HG03354 (cell line): ENCODE measurements around the gene OPRL1.

ENCODE experiments used
- ATAC-seq: cut with Tn5 transposase; IDR thresholded peaks from one replicate; pipeline ENCODE4 v1.9.1; 2021; ENCODE audit warnings: mild to moderate bottlenecking; ENCODE audit not compliant: unreplicated experiment, poor library complexity, severe bottlenecking

OPRL1 gene

DNA sequence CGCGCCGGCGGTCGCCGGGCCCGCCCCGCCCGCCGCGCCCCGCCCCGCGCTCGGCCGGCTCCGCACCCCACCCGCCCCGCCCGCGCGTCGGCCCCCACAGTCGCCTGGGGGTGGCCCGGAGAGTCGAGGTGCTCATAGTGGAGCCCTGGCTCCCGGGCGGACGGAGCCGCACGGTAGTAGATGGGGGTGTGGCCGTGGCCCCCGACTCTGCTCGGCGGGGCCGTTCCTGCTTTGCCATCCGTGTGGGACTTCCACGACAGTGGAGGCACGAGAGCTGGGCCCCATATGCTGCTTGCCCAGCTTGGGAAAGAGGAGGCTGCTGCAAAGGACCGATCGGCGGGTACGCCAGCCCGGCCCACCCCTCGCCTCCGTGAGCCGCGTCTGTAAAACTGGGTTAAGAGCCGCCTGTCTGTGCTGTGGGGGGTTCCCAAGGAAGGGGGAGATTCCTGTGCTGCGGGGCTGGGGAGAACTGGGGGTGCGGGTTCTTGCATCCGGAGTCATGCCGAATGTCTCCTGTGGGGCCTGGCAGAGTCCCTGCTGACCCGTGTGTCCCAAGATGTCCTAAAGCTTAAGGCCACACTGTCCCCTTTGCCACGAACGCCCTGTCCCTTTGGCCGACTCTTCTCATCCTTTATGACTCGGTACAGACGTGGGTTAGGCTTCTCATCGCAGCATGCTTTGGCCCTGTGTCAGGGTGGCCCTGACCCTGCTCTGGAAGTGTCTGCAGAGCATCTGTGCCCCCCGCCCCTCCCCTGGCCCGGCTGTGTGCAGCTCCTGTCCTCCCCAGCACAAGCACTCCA lies at the start of gene OPRL1:
TSS of gene OPRL1 (plus strand) at position 70 of the 800 bp plus-strand sequence. CDS start 12,639 bp downstream, outside the sequence.
- ATAC-seq, result no peak

DNA sequence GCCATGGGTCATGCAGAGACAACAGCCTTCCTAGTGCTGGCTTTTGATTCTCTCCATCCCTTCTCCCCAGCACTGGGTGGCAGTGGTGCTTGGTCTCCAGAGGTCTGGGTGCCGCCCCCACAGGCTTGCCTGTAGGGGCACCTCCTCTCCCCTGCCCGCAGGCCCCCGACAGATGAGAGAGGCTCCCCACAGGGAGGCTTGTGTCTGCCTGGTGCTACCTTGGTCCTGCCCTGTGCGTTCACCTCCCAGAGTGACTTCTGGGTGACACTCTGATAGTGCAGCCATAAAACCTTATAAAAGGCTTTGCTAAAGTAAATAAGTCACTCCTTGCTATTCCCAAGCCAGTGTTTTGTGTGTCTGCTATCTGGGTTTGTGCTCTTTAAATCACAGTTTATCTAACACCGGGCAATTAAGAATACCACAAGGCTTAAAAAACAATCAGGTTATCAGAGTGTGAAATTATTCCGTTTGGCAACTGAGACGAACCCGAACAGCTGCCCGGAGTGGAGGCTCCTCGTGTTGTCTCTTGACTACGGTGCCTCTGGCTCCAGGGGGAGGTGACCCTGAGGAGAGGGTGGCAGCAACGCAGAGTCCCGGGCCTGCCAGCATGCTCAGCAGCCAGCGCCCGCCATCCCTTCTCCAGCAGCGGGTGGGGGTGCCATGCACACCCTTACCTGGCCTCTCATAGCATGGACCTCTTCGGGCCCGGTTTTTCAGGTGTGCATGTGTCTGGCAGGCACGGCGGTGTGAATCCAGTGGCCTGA lies 49.3 kb upstream of the OPRL1 start:
- ATAC-seq, result no peak

DNA sequence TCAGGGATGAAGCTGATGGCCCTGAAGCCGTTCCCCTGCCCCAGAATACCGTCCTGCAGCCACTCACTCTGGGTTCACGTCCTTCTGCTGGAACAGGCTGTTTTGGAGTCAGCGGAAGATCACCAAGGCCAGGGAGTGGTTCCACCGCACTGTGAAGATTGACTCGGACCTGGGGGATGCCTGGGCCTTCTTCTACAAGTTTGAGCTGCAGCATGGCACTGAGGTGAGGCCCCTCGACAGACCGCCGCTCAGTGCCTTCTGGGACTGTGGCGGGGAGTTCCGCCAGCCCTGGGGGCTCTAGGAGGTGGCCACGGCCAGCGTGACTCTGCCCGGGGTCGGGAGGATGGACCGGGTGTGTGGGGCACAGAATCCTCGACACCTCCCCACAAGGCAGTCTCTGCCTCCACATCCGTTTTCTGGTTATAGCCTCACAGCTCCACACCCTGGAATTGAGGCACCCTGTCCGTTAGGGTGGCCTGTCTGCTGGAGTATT lies 48.0 kb upstream of the OPRL1 start:
- no peak for ATAC-seq

DNA sequence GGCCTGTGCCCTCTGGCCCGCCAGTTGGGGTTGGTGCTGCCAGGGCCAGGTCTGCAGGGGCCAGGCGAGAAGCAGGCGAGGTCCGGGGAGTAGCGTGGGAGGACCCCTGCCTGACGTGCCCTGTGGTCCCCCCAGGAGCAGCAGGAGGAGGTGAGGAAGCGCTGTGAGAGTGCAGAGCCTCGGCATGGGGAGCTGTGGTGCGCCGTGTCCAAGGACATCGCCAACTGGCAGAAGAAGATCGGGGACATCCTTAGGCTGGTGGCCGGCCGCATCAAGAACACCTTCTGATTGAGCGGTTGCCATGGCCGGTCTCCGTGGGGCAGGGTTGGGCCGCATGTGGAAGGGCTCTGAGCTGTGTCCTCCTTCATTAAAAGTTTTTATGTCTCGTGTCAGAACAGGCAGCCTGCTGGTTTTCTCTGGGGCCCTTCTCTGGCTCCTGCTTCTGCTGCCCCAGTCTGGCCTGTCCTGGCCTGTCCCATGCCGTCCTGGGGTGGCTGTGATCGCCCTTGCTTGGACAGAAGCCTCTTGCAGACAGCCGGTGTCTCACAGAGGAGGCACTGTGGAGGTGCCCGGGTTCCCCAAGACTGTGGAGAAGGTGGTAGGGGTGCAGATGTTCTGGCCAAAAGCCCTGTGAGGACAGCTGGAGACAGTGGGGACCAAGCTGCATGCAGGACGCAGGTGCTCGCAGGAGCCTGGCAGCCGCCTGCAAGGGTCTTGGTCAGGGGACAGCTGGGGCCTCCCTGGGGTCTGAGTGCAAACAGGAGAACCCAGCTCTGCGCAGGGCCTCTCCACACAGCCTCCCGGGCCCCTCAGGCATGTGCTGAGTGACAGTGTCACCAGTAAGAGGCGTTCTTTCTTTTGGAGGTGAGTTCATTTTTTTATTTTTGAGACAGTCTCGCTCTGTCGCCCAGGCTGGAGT lies 46.9 kb upstream of the OPRL1 start:
- ATAC-seq, result no peak

DNA sequence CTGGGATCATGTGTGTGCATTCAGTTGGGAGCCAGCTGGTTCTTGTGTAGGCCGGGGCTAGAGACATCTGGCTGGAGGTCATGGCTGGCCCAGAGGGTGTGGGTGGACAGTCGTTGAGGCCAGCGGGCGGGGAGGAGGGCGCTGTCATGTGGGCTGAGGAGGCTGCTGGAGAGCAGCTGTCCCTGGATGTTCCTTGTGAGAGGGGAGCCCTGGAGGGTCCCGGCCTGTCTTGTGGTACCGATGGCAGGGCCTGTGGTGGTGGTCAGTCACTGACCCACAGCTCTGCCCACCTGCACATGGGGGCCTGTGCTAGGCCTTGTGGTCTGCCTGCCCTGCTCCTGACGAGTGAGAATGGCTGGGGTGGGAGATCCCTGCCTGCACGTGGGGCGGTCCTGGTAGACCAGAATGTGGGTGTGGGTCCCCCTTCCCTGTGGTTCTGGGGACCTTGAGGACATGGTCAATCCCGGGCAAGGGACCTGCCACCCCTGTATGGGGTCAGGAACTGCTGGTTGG lies 45.8 kb upstream of the OPRL1 start:
- ATAC-seq, result no peak

DNA sequence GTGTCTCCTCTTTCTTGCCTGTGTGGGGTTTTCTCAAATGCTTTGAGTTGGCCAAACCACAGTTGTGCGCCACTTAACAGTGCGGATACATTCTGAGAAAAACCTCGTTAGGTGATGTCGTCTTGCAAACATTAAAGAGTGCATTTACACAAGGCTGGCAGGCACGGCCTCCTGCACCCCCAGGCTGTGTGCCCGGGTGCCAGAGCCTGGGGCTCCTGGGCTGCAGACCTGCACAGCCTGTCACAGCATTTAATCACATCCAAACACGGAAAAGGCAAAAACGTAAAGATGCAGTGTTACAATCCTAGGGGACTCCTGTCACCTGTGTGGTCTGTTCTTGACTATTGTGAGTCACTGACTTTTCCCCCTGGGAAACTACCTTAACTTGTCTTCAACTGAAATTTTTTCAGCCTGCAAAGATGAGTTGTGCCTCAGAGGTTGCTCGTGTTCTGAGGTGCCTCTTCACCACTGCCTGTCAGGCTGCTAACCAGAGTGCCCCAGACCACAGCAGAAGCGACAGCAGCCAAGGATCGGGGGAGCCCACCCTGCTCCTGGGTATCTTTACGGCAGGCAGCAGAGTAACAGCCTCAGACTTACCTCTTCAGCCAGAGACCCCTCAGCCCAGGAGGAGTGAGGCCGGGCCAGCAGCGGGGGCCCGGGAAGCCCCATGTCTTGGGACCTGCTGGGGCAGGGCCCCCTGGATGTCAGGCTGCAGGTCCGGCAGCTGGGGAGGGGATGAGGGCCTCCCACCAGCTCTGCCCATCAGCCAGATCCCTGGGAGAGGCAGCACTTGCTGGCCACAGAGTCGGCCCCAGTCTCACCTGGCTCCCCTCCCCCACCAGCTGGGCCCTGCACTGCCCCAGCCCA lies 44.6 kb upstream of the OPRL1 start:
- no peak for ATAC-seq

DNA sequence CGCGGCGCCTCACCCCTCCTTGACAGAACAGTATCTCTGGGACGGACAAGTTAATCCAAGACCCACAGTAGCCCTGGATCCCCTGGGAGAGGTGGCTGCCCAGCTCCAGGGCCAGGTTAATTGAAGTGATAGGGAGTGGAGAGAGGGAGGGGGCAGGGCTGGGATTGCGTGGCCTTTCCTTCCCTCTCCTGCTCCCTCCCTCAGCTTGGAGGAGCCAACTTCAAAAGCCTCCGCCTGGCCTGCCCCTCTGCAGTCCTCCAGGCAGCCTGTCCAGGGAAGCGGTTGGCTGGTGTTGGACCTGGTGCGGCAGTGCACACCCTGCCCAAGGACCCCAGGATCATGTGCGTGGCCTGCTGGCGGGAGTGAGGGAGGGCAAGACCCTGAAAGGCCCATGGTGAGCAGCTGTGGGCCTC lies 43.9 kb upstream of the OPRL1 start, which contains the start of gene C20orf204:
TSS of gene C20orf204 (plus strand) at position 250 of the 413 bp plus-strand sequence. CDS start at position 392, 142 bp downstream.
- ATAC-seq, result no peak

DNA sequence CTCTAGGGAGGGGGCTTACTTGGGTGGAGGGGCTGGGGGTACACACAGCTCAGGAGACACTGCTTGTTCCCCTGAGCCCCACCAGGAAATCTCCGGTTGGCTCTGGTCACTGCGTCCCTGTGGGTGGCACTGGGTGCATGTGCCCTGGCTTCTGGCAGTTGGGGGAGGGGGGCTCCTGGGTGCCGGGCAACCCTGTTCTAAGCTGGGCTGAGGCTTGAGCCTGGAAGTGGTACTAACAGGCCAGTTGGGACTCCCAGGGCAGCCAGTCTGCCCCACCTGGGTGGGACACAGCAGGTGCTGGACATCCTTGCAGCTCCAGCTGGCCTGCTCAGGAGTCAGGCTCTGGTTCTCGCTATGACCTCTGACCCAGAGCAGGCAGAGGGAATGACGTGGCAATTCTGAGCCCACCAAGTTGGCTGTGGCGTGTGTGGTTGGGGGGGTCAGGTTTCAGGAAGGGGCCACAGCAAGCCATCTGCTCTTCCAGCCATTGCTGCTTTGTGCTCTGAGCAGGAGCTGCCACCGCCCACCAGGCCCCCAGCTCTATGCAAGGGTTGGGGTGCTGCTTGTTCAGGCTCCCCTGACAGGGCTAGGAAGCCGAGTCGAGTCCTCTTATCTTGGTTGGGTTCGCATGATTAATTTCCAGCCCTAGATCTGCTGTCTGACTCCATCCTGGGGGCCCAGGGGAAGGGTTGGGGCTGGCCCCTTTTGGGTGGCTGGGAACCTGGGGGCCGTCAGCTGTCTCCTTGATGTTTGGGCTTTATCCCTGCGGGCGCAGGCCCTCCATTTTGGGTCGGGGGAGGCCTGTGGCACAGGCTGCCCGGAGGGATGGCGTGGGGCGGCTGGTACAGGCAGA lies 43.3 kb upstream of the OPRL1 start:
- no peak for ATAC-seq

DNA sequence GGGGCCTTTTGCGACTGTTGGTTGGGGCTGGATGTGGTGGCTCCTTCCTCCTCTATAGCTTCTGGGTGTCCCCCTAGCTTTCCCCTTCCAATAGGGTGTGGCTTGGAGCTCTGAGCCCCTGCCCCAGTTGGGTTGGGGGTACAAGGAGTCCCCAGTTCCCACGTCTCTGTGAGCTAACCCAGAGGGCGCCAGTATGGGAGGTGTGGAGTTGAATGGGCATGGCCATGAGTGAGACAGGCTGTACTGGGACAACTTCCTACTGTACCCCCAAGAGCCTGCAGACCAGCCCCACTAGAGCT lies 42.7 kb upstream of the OPRL1 start:
- no peak for ATAC-seq

DNA sequence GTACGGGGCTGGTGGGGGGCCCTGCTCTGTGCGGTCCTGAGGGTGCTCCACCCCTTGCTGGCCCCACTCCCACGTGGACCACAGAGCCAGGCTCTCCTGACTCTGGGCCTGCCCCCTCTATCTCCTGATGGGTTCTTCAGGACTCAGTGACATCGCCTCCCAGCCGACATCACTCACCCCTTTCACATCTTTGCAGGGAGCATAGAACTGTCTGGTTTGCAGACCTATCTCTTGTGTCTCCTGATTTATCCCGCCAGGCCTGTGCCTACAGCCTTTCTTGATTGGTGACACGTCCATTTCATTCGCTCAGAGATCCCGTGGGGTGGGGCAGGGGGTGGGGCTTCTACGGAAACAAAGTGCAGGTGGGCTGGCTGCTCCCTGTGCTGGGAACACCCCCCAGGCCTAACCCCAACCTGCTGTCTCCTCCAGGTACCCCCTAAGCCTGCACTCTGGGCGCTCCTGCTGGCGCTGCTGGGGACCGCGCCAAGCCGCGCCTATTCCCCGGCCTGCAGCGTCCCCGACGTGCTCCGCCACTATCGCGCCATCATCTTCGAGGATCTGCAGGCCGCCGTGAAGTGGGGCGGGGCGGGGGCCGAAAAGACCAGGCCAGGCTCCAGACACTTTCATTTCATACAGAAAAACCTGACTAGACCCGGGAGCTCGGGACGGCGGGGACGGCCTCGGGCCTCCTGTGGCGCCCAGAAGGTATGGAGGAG lies 42.2 kb upstream of the OPRL1 start:
- ATAC-seq, result no peak

DNA sequence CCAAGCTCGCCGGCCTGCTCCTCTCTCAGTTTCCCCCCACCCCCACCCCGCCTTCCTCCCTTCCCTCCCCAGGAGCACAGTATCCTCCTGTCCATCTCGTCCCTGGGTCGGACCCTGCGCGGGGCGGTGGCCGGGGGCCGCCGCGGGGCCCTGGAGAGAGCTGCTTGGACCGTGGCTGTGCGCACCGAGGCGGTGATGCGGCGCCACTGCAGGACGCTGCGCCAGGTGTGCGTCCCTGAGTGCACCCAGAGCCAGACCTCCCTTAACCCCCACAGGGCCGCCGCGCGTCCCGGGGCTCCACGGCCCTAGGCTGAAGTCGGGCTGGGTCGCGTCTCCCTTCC lies 41.7 kb upstream of the OPRL1 start:
- ATAC-seq, result no peak

DNA sequence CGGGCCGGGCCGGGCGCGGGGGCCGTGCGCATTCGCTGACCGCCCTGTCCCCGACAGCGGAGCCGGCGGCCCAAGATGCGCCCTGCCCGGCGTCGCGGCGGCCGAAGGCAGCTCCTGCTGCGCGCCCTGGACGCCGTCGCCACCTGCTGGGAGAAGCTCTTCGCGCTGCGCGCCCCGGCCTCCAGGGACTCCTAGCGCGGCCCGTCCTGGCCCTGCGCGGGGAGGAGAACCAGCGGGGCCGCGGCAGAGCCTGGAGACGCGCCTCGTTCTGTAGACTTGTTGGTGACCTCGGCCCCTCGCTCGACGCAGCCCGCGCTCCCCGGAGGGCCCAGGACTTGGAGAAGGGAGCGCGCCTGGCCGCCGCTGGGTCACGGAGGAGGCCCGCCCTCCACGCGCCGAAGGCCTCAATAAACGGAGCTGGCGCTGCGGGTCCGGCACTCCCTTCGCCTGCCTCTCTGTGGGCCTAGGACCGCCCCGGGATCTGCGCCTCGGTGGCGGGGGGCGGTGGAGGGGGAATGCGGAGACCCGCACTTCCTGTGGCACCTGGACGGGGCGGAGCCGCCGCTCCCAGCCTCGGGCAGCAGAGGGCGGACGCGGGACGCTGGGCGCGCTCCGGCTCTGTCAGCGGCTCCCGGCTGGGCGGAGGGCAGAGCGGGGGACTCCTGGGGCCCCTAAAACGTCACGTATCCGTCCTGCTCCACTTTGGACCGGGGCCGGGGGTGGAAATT lies 41.2 kb upstream of the OPRL1 start:
- ATAC-seq, result no peak

DNA sequence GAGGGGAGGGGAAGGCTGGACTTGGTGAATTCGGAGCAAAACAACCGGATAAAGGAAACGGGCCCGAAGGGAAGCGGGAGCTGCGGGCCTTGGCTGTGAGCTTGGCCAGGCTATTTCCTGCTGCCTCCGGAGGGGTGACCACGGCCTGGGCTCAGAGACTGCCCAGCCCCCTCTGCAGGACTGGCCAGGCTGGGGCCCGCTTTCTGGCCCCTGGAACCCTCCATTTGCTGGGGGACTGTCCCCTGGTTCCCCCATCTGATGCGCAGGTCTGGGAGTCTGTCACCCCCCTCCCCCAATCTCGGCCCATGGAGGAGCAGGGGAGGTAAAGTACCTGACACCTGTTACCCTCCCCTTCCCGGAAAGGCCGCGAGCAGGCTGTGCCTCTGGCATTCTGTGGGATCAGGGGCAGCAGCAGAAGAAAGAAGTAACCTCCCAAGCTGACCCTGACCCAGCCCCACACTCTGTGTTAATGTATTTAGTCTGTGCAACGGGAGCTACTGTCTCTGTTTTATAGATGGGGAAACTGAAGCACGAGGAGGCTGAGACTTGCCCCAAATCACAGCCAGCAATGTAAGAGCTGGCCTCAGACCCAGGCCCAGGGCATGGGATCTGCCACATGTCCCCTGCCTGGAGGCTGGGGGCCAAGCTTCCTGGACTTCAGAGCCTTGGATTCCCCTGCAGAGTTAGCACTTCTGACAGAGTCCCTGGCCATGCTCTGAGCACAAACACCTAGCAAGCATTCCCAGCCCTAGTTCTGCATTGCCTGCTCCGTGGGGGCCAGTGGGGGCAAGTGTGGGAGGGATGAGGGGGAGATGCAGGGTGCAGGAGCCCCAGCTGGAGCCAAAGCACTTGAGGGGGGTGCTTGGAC lies 40.4 kb upstream of the OPRL1 start:
- ATAC-seq, result no peak

DNA sequence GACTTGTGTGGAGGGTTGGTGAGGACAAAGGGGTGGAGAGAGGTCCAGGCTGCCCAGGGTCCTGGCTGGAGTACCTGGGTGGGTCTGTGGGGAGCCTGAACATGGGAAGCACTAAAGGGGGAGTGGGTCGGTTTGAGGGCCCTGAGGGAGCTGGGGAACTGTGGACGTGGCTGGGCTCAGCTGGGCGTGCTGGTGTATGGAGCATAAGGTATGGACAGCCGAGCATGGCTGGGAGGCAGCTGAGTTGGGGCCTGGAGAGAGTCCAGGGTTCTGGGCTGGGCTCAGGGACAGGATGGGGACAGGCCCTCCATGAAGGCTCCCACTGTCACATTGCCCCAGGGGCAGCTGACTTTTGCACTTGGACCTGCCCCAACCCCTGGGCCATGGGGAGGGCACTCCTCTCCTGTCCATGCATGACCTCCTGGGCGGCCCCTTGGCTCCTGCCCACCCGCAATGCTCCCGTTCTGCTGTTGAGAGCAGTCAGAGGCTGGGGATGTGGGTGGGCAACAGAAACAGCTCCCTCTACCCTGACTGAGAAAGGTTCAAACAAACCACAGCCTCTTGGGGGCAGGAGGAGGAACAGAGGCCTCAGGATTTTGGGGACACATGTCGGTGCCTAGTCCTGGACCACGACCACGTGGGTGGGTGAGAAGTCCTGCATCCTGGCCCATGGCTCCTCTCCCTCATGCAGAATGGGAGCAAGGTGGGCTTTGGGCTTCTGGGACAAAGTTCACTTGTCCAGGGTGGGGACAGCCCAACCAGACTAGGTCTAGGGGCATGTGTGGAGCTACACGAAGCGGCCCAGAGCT lies 39.4 kb upstream of the OPRL1 start:
- ATAC-seq, result no peak
